ENCODE measurements around the gene HIVEP3.

Gene HIVEP3

GRCh38 chr1:41863718-41864117, 55.0 kb downstream of the HIVEP3 start:
- H3K4me3 ChIP-seq (ENCODE audit: low read depth, low read length): no peak overlapping the region
- no peak for DNase-seq (ENCODE audit: low read depth)
- TF ChIP-seq POLR2A (IDR thresholded peaks at IDR 0.05; ENCODE audit: extremely low read depth, insufficient read length) (no peak), MYC (IDR thresholded peaks at IDR 0.05; ENCODE audit: low read depth, low read length) (no peak), CTCF (IDR thresholded peaks at IDR 0.05; ENCODE audit: low read depth, low read length) (no peak), MAX (IDR thresholded peaks at IDR 0.05; ENCODE audit: low read depth, low read length) (no peak)

GRCh38 chr1:41862384-41863221, 56.1 kb downstream of the HIVEP3 start:
- peak; percentile 33 for DNase-seq (ENCODE audit: low read depth)
- no peak for TF ChIP-seq MAX (IDR thresholded peaks at IDR 0.05; ENCODE audit: low read depth, low read length)
- no peak for TF ChIP-seq CTCF (IDR thresholded peaks at IDR 0.05; ENCODE audit: low read depth, low read length)
- TF ChIP-seq POLR2A (IDR thresholded peaks at IDR 0.05; ENCODE audit: extremely low read depth, insufficient read length): no peak
- no peak for TF ChIP-seq MYC (IDR thresholded peaks at IDR 0.05; ENCODE audit: low read depth, low read length)
- no peak overlapping the region for H3K4me3 ChIP-seq (ENCODE audit: low read depth, low read length)

- peak; percentile 46 for DNase-seq (ENCODE audit: low read depth)
- no peak for TF ChIP-seq POLR2A (IDR thresholded peaks at IDR 0.05; ENCODE audit: extremely low read depth, insufficient read length)
- TF ChIP-seq MAX (IDR thresholded peaks at IDR 0.05; ENCODE audit: low read depth, low read length): peak; percentile 41; the same call in 1 of the 2 replicates
- TF ChIP-seq MYC (IDR thresholded peaks at IDR 0.05; ENCODE audit: low read depth, low read length): no peak
- H3K4me3 ChIP-seq (ENCODE audit: low read depth, low read length): no peak overlapping the region
Measured at GRCh38 chr1:41861535-41862383, 57.0 kb downstream of the HIVEP3 start.

- H3K4me3 ChIP-seq (ENCODE audit: low read depth, low read length): no peak overlapping the region
- TF ChIP-seq MYC (IDR thresholded peaks at IDR 0.05; ENCODE audit: low read depth, low read length) (no peak), MAX (IDR thresholded peaks at IDR 0.05; ENCODE audit: low read depth, low read length) (no peak), POLR2A (IDR thresholded peaks at IDR 0.05; ENCODE audit: extremely low read depth, insufficient read length) (no peak), CTCF (IDR thresholded peaks at IDR 0.05; ENCODE audit: low read depth, low read length) (no peak)
Measured at GRCh38 chr1:41860771-41861170, 58.0 kb downstream of the HIVEP3 start.

GRCh38 chr1:41860214-41860613, 58.5 kb downstream of the HIVEP3 start:
- no peak for TF ChIP-seq POLR2A (IDR thresholded peaks at IDR 0.05; ENCODE audit: extremely low read depth, insufficient read length)
- TF ChIP-seq CTCF (IDR thresholded peaks at IDR 0.05; ENCODE audit: low read depth, low read length): no peak
- TF ChIP-seq MYC (IDR thresholded peaks at IDR 0.05; ENCODE audit: low read depth, low read length): no peak
- TF ChIP-seq MAX (IDR thresholded peaks at IDR 0.05; ENCODE audit: low read depth, low read length): no peak
- no peak for DNase-seq (ENCODE audit: low read depth)
- no peak overlapping the region for H3K4me3 ChIP-seq (ENCODE audit: low read depth, low read length)

More at GRCh38 chr1:41860771-41861170, 58.0 kb downstream of the HIVEP3 start:
- no peak for DNase-seq (ENCODE audit: low read depth)
